Measurements from ENCODE around the gene MYO18B.

MYO18B gene

GRCh38 chr22:25833676-25834075 is 91.7 kb downstream of the MYO18B start:
- intact Hi-C loops (cut with DNase I) = no loop called here
- DNase-seq = no peak

DNA sequence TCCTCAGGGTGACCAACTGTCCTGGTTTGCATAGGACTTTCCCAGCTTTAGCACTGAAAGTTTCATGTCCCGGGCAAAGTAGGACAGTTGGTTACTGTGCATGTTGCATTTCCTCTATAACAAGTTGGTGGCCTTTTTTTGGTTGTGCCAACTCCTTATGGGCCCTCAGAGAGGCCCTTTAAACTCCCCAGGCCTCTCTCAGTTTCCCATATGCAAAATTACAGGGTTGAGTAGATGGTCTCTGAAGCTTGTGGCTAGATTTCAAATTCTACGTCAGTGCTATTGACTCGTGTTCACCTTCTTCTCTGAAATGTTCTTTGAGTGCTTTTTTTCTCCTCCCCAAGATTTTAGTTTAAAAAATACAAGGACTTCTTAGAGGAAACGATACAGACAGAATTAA is 92.5 kb downstream of the MYO18B start:
- intact Hi-C loops (cut with DNase I) = no loop called here

DNA sequence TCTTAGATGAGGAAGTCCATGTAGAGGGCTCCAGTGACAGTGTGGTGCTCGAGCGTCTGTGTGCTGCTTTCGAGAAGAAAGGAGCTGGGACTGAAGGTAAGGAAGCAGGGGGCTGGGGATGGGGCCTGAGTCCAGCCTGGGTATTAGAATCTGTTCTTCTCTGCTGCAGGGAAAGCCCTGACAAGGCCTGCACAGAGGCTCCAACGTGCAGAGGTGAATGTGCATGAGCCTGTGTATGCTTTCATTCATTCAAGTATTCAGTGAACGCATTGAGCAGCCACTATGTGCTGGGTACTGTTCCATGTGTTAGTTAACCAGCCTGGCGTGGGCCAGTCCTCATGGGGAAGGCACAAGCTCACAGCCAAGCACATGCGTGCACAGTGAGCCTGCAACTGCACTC is 93.4 kb downstream of the MYO18B start:
- intact Hi-C loops (cut with DNase I) = no loop called here

More for the DNA sequence above, 92.5 kb downstream of the MYO18B start:
- DNase-seq = no peak

GRCh38 chr22:25837288-25837900 is 95.4 kb downstream of the MYO18B start:
- DNase-seq = peak in 1 of 42 donors; percentile 1
- intact Hi-C loops (cut with DNase I) = no loop called here

More for the DNA sequence above, 93.4 kb downstream of the MYO18B start:
- no peak for DNase-seq

DNA sequence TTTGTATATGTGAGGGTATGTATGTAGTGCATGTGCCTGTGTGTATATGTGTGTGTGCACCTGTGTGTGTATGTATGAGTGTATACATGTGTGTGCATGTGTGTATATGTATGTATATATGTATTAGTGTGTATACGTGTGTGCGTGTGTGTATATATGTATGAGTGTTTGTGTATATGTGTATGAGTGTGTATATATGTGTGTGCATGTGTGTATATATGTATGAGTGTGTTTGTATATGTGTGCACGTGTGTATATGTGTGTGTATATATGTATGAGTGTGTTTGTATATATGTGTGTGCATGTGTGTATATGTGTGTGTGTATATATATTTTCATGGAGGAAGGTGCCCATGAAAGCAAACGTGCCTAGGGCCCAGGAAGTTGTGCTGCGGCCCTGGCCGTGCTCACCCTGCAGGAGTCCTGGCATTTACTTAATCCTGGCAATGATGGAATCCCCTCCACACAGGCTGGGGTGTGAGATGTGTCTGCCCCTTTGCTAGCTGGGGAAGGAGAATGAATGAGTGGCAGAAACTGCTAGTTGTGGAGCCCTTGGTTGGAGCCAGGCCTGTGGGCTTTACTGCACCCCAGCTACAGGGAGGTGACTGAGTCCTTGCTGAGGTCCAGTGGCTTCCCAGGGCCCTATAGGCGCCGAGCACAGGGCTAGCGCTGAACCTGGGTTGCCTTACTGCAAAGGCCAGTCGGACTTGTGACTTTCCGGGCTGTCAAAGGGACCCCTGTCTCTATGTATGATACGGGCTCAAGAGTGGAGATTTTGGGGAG is 97.2 kb downstream of the MYO18B start:
- DNase-seq = peak in 2 of 42 donors; percentile 1 to 5
- intact Hi-C loops (cut with DNase I) = no loop called here

- peak in 1 of 42 donors; percentile 4 for DNase-seq
Measured at GRCh38 chr22:25839755-25840154, 97.8 kb downstream of the MYO18B start.

DNA sequence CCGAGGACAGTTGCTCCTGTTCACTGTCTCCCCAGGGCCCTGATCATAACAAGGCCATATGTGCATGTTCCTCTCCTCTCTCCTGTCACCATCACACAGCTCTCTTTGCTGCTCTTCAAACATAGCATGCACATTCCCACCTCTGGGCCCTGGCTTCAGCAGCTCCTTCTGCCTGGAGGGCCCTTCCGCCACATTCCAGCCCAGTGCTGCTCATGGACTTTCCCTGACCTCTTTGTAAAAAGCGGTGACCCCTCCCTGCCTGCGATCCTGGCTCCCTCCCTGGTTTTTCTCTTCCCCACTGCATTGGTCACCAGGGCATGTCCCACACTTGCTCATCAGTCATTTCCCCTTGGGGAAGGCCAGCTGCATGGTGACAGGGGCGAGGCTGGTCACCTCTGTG is 98.2 kb downstream of the MYO18B start:
- intact Hi-C loops (cut with DNase I) = no loop called here
- DNase-seq = peak in 1 of 42 donors; percentile 10

More at GRCh38 chr22:25839755-25840154, 97.8 kb downstream of the MYO18B start:
- intact Hi-C loops (cut with DNase I) = no loop called here

DNA sequence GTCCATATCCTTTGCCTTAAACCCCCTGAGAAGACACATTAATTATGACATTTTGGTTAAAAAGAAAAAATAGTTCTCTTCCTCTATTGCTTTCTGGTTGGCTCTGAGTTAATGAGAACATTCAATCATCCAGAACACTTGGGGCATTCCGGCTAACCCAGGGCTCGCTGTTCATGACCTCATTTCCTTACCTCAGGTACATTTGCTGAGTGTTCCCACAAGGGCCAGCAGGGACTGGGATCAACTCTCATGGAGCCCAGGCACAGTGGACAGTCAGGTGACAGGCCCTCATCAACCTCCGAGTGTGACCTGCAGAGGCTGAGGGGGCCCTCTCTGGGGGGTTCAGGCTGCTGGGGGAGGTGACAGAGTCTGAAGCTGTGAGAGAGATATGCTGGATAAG is 98.9 kb downstream of the MYO18B start:
- DNase-seq = peak in 1 of 42 donors; percentile 8
- intact Hi-C loops (cut with DNase I) = no loop called here

- peak in 1 of 42 donors; percentile 7 for DNase-seq
- intact Hi-C loops (cut with DNase I) = no loop called here
Measured at GRCh38 chr22:25841775-25842174, 99.8 kb downstream of the MYO18B start.

DNA sequence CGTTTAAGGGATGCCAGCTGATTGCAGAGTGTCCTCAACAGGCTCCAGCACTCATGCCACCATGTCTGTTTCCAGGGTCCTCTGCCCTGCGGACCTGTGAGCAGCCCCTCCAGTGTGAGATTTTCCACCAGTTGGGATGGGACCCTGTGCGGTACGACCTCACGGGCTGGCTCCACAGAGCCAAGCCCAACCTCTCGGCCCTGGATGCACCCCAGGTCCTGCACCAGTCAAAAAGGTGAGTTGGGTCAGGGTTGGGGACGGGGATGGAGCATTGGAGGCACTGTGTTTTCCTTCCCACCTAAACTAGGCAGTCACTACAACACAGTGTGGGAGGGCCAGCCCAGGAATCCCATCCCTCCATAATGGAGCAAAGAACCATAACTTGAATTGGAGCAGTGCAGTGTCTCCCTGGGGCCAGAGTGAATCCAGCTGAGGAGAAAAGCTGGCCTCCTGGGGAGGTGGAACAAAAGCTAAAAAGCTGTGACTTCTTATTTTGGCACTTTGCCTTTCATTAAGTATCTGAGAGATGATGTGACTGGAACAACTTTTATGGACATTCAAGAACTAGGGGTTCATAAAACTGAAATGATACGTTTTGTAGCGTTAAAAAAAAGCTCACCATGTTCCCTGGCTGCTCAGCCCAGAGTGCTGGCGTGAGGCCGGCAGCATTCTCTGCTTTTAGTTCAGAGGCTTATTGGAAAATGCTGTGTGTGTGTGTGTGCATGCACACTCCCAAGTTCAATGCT is 101.8 kb downstream of the MYO18B start:
- intact Hi-C loops (cut with DNase I) = no loop called here

DNA sequence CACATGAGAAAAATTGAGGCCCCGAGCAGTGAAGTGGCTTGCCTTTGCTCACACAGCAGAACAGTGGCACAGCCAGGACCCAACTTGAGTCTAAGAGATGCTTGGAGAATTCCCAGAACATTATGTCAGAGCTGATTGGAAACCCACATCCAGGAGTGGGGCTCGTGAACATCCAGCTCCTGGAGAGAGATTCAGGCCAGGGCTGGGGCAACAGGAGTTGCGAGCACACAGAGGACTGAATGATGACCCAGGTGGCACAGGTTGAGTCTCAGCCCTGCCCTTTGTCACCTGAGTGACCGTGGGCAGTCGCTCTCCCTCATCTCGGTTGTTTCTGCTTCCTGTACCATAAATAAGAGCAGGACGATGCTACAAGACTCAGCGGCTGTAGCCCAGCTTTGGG is 102.6 kb downstream of the MYO18B start:
- intact Hi-C loops (cut with DNase I) = no loop called here
- DNase-seq = peak in 1 of 42 donors; percentile 4

More for the DNA sequence above, 101.8 kb downstream of the MYO18B start:
- DNase-seq = peak in 1 of 42 donors; percentile 8

GRCh38 chr22:25845985-25846745 is 104.2 kb downstream of the MYO18B start:
- peak in 1 of 42 donors; percentile 11 for DNase-seq
- intact Hi-C loops (cut with DNase I) = no loop called here

DNA sequence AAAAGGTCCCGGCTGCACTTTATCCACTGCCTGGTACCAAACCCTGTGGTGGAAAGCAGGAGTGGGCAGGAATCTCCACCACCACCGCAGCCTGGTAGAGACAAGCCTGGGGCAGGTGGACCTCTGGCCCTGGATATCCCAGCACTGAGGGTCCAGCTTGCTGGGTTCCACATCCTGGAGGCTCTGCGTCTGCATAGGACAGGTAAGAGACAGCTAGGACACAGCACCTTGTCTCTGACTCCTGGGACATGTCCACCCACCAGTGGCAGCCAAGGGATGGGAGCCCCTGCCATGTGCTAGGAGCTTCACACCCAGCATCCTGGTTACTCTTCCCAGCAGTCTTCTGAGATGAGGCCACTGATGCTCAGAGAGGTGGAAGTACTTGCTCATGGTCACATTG is 105.5 kb downstream of the MYO18B start:
- DNase-seq = no peak
- intact Hi-C loops (cut with DNase I) = no loop called here

- intact Hi-C loops (cut with DNase I) = no loop called here
- no peak for DNase-seq
Measured at GRCh38 chr22:25848954-25849353, 107.0 kb downstream of the MYO18B start.

- intact Hi-C loops (cut with DNase I) = no loop called here
- no peak for DNase-seq
Measured at GRCh38 chr22:25849522-25849921, 107.5 kb downstream of the MYO18B start.

DNA sequence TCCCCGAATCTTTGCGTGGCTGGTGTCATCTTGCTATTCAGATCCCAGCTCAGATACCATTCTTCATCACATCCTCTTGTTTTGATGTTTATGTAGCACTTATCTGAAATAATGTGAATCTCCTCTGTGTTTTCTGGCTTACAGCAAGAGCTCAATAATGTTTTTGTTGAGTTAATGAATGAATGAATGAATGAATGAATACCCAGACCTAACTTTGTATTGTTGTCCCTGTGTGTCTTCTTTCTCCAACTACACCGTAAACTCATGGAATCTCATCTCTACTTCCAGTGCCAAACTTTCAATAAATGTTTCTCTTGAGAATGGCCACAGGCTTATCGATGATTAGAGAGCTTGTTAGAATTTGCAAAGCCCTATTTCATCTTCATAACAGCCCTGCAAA is 110.2 kb downstream of the MYO18B start:
- intact Hi-C loops (cut with DNase I) = no loop called here
- DNase-seq = no peak

- peak in 1 of 42 donors; percentile 2 for DNase-seq
- intact Hi-C loops (cut with DNase I) = no loop called here
Measured at GRCh38 chr22:25853078-25853477, 111.1 kb downstream of the MYO18B start.

GRCh38 chr22:25853501-25854284 is 111.7 kb downstream of the MYO18B start:
- intact Hi-C loops (cut with DNase I) = no loop called here
- peak in 2 of 42 donors; percentile 12 for DNase-seq
